GM12865 (cell line): ENCODE measurements around the gene ANO6.

ENCODE experiments used
- DNase-seq: peaks from one replicate; pipeline ENCODE4 v3.0.0; 2010; ENCODE audit warnings: low read depth
- H3K4me3 ChIP-seq: 2 replicates; pipeline ENCODE4 v1.5.1; 2011; ENCODE audit warnings: mild to moderate bottlenecking, low read depth, low read length, control low read depth
- TF ChIP-seq, protein P1 (sequence below): IDR thresholded peaks from 2 replicates; pipeline ENCODE4 v1.5.1; 2011; ENCODE audit warnings: low read length, control low read depth, low read depth, inconsistent platforms; ENCODE audit not compliant: insufficient read depth; ENCODE audit errors: missing control alignments

ANO6 gene

DNA sequence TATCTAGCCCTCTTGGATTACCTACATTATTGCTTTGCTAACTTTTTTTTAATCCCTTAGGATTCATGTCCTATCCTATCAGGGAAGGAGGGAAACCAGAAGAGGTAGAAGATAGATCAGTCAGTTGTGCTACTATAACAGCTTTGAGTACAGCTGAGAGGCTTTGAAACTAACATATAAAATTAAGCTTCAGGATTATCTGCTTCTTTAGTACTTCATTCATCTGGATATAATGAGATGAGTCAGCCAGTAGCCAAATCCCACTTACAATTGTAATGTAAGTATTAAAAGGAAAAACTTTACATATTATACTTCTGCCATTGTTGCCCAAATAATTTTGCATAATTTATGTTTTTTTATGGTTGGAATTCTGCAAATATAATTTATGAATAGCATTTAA lies 33.4 kb upstream of the ANO6 start:
- TF ChIP-seq, protein P1, sequence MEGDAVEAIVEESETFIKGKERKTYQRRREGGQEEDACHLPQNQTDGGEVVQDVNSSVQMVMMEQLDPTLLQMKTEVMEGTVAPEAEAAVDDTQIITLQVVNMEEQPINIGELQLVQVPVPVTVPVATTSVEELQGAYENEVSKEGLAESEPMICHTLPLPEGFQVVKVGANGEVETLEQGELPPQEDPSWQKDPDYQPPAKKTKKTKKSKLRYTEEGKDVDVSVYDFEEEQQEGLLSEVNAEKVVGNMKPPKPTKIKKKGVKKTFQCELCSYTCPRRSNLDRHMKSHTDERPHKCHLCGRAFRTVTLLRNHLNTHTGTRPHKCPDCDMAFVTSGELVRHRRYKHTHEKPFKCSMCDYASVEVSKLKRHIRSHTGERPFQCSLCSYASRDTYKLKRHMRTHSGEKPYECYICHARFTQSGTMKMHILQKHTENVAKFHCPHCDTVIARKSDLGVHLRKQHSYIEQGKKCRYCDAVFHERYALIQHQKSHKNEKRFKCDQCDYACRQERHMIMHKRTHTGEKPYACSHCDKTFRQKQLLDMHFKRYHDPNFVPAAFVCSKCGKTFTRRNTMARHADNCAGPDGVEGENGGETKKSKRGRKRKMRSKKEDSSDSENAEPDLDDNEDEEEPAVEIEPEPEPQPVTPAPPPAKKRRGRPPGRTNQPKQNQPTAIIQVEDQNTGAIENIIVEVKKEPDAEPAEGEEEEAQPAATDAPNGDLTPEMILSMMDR = no peak
- no peak for DNase-seq
- H3K4me3 ChIP-seq = no peak overlapping the region

DNA sequence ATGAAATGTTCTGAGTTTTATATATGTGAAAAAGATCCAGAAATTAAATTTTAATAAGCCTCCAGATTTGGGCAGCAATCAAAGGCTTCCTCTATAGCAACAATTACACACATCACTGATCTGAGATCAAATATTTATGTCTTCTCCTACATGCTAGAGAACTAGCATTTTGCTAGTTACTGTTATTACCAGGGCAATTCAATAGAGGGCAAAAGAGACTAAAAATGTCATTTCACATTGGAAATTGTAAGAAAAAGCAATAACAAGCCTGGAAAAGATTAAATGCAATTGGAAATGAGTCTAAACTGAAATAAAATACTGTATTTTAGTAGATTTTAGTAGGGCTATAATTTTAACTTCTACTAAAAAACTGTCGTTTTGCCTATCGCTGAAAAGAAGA lies 32.6 kb upstream of the ANO6 start:
- H3K4me3 ChIP-seq = no peak overlapping the region
- no peak for DNase-seq

DNA sequence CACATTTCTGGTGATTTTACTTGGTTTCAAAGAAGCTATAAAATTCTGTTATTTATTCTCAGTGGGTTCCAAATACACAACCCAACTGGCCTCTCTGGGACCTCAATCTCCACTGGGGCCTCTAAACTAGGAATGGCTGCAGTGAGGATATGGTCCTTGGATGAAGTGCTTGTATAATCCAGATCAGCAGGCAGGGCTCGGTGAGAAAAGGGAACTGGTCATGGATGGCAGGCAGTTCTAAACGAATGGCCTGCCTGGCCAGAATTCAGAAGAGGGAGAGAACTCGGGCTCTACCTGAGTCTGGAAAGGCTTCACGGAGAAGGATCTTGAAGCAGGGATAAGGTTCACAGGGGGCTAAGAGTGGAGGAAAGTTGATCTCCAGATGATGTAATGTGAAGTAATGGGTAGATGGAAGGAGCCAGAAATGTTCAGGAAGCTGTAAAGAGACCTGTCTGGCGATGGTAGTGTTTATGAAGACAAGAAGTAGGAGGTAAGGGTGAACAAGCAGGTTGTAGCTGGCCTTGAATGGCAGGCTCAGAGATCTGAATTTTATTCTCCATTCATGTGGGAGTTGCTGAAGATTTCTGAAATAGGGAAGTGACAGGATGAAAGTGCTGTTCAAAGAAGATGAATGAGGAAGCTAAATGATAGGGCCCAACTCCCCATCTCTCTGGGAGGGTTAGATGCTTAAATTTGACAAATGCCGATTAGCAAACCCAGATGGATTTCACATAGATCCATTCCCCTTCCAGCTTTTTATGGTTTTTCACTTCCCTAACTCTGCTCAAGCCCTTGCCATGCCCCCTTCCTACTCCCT lies 31.5 kb upstream of the ANO6 start:
- no peak for DNase-seq
- H3K4me3 ChIP-seq = no peak overlapping the region
- TF ChIP-seq, protein P1 = no peak

More for the DNA sequence above, 32.6 kb upstream of the ANO6 start:
- TF ChIP-seq, protein P1 = no peak

DNA sequence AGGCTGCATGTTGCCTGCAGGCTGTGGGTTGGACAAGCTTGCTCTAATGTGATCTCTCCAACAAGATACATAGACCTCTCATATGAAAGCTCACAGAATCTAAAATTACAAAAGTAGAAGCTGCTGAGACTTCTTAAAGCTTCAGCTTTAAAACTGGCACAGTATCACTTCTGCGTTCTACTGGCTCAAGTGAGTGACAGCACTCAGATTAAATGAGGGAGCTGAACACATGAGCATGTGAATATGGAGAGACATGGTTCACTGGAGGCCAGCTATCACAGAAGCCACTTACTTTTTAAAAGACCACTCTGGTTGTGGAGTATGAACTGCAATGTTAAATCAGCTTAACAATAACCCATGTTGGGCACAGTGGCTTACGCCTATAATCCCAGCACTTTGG lies 29.1 kb upstream of the ANO6 start:
- H3K4me3 ChIP-seq = no peak overlapping the region
- TF ChIP-seq, protein P1 = no peak
- no peak for DNase-seq

DNA sequence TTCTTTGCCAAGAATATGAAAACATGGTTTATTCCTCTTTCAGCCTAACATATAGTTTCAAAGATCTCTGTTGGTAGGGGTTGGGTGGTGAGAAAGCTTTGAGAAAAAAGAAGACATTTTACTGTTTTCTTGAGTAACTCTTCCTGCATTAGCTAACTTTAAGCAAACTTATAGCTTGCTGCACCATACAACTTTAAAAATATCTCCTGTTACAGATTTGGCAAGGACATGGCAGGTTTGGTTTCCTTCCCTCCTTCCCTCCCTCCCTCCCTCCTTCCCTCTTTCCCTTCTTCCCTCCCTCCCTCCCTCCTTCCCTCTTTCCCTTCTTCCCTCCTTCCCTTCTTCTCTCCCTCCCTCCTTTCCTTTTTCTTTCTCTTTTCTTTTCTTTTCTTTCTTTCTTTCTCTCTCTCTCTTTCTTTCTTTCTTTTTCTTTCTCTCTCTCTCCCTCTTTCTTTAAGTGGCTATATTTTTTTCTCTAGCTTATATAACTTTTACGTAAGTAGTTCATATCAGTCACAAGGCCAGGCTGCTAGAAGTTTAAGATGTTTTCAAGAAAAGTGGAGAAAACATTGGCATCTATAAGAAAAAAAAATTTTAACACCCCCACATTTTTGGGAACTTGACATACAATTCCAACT lies 26.0 kb upstream of the ANO6 start:
- TF ChIP-seq, protein P1 = no peak
- DNase-seq = no peak
- no peak overlapping the region for H3K4me3 ChIP-seq

DNA sequence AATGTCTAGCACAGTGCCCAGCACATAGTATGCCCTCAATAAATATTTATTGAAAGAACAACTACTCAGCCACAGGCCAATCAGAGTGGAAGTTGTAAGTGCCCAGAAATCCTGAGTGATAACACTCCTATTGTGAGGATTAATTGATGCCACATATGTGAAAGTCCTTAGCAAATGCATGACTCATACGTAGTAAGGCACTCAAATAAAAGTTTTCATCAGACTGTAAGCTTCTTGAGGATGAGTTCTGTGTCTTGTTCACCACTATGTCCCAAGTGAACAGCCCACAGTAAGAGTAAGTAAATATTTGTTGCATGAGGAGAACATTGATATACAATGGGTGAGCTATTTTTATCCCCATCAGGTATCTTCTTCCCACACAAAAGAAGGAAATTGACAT lies 24.7 kb upstream of the ANO6 start:
- DNase-seq = no peak
- no peak overlapping the region for H3K4me3 ChIP-seq
- TF ChIP-seq, protein P1 = no peak
